SK-N-SH (cell line): ENCODE measurements around the gene RCOR1.

Experiments used
- CTCF ChIP-seq: fragments of 200-600 bp; sonication (generic); IDR thresholded peaks from 2 replicates; pipeline ENCODE4 v1.6.1; 2017; ENCODE audit warnings: antibody characterized with exemption, mild to moderate bottlenecking, moderate library complexity
- EP300 ChIP-seq, 2 experiments: IDR thresholded peaks; 2 replicates each; pipeline versions ENCODE4 v1.4.0 to v1.6.1; 2012; ENCODE audit warnings: borderline replicate concordance in 1 of 2, low read depth in 1 of 2, low read length in 1 of 2
- GABPA ChIP-seq: IDR thresholded peaks from 2 replicates; pipeline ENCODE4 v1.4.0; 2012; ENCODE audit warnings: low read depth, mild to moderate bottlenecking
- JUND ChIP-seq: IDR thresholded peaks from 2 replicates; pipeline ENCODE4 v1.4.0; 2012
- MAX ChIP-seq: IDR thresholded peaks from 2 replicates; pipeline ENCODE4 v1.4.0; 2012; ENCODE audit warnings: low read depth
- MXI1 ChIP-seq: IDR thresholded peaks from 2 replicates; pipeline ENCODE4 v1.6.1; 2012; ENCODE audit warnings: mild to moderate bottlenecking, low read depth, low read length, improper control_type of control experiment
- POLR2AphosphoS5 ChIP-seq: IDR thresholded peaks from 2 replicates; pipeline ENCODE4 v1.6.1; 2012; ENCODE audit warnings: low read depth, low read length
- RXRA ChIP-seq: IDR thresholded peaks from 2 replicates; pipeline ENCODE4 v1.4.0; 2012; ENCODE audit warnings: low read depth, mild to moderate bottlenecking, borderline replicate concordance
- TCF12 ChIP-seq: IDR thresholded peaks from 2 replicates; pipeline ENCODE4 v1.4.0; 2012
- YY1 ChIP-seq: IDR thresholded peaks from 2 replicates; pipeline ENCODE4 v1.4.0; 2012; ENCODE audit warnings: low read depth, mild to moderate bottlenecking
- ZBTB33 ChIP-seq: IDR thresholded peaks from 2 replicates; pipeline ENCODE4 v1.4.0; 2012; ENCODE audit warnings: low read depth, borderline replicate concordance

GRCh38 chr14:102736956-102737355 lies 144.5 kb downstream of the RCOR1 start:
- TF ChIP-seq RXRA, result no peak
- no peak for TF ChIP-seq MAX
- no peak for TF ChIP-seq YY1
- TF ChIP-seq EP300 (IDR thresholded peaks at IDR 0.05; ENCODE audit: borderline replicate concordance in 1 of 2, low read depth in 1 of 2, low read length in 1 of 2), result no peak
- TF ChIP-seq CTCF, result no peak
- no peak for TF ChIP-seq TCF12
- no peak for TF ChIP-seq ZBTB33
- no peak for TF ChIP-seq POLR2AphosphoS5
- TF ChIP-seq GABPA, result no peak
- TF ChIP-seq MXI1, result no peak
- TF ChIP-seq JUND, result no peak
